ENCODE data around the gene MIDN.

Gene MIDN

GRCh38 chr19:1222394-1222793 is 26.0 kb upstream of the MIDN start:
- DNase-seq (ENCODE audit: extremely low read depth, low read depth): no peak
- no peak for TF ChIP-seq CTCF (IDR thresholded peaks at IDR 0.05; ENCODE audit: low read depth, low read length)

- no peak for DNase-seq (ENCODE audit: extremely low read depth, low read depth)
- TF ChIP-seq CTCF (IDR thresholded peaks at IDR 0.05; ENCODE audit: low read depth, low read length): peak; percentile 31
Measured at GRCh38 chr19:1223018-1223855, 25.1 kb upstream of the MIDN start.

- no peak for TF ChIP-seq CTCF (IDR thresholded peaks at IDR 0.05; ENCODE audit: low read depth, low read length)
- DNase-seq (ENCODE audit: extremely low read depth, low read depth): no peak
Measured at GRCh38 chr19:1224047-1224825, 24.1 kb upstream of the MIDN start.

- no peak for TF ChIP-seq CTCF (IDR thresholded peaks at IDR 0.05; ENCODE audit: low read depth, low read length)
Measured at GRCh38 chr19:1224847-1225246, 23.5 kb upstream of the MIDN start.

GRCh38 chr19:1225440-1226226 is 22.8 kb upstream of the MIDN start:
- TF ChIP-seq CTCF (IDR thresholded peaks at IDR 0.05; ENCODE audit: low read depth, low read length): no peak
- no peak for DNase-seq (ENCODE audit: extremely low read depth, low read depth)

More at GRCh38 chr19:1224847-1225246, 23.5 kb upstream of the MIDN start:
- DNase-seq (ENCODE audit: extremely low read depth, low read depth): no peak

GRCh38 chr19:1226227-1226518 is 22.2 kb upstream of the MIDN start:
- no peak for TF ChIP-seq CTCF (IDR thresholded peaks at IDR 0.05; ENCODE audit: low read depth, low read length)
- DNase-seq (ENCODE audit: extremely low read depth, low read depth): no peak

Measured in AG09319 (cell line).